ENCODE measurements around the gene ZFYVE26. TPM values are rescaled to one million over a fixed set of nuclear protein-coding genes. Genes with fewer than 3 reads are reported as not detected.

The ZFYVE26 gene
- total RNA-seq, 1 experiment from 2014 or later = 13.2 TPM

DNA sequence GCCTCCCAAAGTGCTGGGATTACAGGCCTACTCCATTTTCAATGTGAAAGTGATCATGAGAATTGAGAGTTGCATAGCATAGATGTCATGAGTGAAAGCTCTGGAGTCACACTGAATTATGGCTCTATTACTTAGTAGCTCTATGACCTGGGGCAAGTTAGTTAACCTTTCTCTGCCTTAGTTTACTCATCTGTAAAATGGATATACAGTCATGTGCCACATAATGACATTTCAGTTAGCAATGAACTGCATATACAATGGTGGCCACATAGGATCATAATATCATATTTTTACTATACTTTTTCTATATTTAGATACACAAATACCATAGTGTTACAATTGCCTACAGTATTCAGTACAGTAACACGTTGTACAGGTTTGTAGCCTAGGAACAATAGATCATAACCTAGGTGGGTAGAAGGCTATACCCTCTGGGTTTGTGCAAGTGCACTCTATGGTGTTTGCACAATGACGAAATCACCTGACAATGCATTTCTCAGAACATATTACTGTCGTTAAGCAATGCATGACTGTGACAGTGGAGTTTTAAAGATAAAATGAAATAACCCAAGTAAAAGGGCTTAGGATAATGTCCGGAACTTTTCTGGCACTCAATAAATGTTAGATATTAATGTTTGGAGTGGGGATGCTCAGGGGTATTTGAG, 53.1 kb downstream of the ZFYVE26 start (continued):
- TF ChIP-seq RAD21 (IDR thresholded peaks at IDR 0.05; ENCODE audit: low read depth) (no peak), YY1 (IDR thresholded peaks at IDR 0.05; ENCODE audit: extremely low read depth, insufficient replicate concordance, low read depth, low read length) (no peak), ZFX (IDR thresholded peaks at IDR 0.05) (no peak), POLR2A (IDR thresholded peaks at IDR 0.05; ENCODE audit: borderline replicate concordance, extremely low read depth, insufficient read depth, insufficient read length) (no peak), SP1 (IDR thresholded peaks at IDR 0.05; ENCODE audit: low read depth) (no peak)

DNA sequence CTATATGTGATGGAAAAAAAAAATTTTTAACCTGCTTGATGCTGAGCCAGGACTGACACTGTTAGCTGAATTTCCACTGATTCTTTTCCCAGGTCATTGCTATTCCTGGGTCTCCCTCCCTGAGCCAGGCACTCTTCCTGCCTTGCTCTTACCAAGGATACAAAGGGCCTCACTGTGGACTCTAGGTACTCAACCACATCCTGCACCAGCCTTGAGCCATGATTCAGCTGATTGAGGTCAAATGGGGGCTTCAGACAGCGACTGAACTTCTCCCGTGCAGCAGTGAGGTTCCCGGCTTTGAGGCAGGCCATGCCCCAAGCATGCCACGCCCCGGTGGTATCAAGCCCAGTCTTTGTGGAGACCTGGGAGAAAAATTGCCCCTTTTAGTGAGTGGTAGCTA, 54.3 kb downstream of the ZFYVE26 start:
- no TSS peak for BruUV-seq (replicated peaks)
- no peak overlapping the region for H3K4me3 ChIP-seq (replicated peaks in 1 of 2; ENCODE audit: low read depth in 1 of 2, low read length in 2 of 2)
- H3K36me3 ChIP-seq (ENCODE audit: control insufficient read depth in 1 of 2, insufficient read depth in 2 of 2, low read length in 2 of 2) = no peaks in the 10 kb centered on the region
- ChIA-PET CTCF (no interaction called here), POLR2A (no interaction called here), RAD21 (ENCODE audit: low non-redundant PET in 1 of 2, low total read pairs in 2 of 2, uncharacterized antibody in 2 of 2, unreplicated experiment in 2 of 2) (no interaction called here)
- H3K9ac ChIP-seq (ENCODE audit: low read length) = no peak overlapping the region
- no peaks in the 10 kb centered on the region for H3K4me1 ChIP-seq (ENCODE audit: control insufficient read depth in 1 of 2, insufficient read depth in 2 of 2, low read length in 2 of 2)
- H3K9me2 ChIP-seq (ENCODE audit: insufficient read depth) = no peaks in the 10 kb centered on the region
- H4K20me1 ChIP-seq (ENCODE audit: insufficient read depth) = no peaks in the 10 kb centered on the region
- DNase-seq (ENCODE audit: low read depth, low spot score) (no peak), ATAC-seq (no peak)
- H2AFZ ChIP-seq (ENCODE audit: low read depth, low read length, poor library complexity, severe bottlenecking) = no peak overlapping the region
- H3K27ac ChIP-seq (ENCODE audit: low read depth, low read length) = no peak overlapping the region
- intact Hi-C loops (cut with micrococcal nuclease) = no loop called here
- no peaks in the 10 kb centered on the region for H3K79me2 ChIP-seq (ENCODE audit: insufficient read depth, low read length)
- no peak for TF ChIP-seq RAD21 (IDR thresholded peaks at IDR 0.05; ENCODE audit: low read depth)
- no peak for TF ChIP-seq ELF1 (IDR thresholded peaks at IDR 0.05; ENCODE audit: borderline replicate concordance, low read depth)
- TF ChIP-seq, protein P1, sequence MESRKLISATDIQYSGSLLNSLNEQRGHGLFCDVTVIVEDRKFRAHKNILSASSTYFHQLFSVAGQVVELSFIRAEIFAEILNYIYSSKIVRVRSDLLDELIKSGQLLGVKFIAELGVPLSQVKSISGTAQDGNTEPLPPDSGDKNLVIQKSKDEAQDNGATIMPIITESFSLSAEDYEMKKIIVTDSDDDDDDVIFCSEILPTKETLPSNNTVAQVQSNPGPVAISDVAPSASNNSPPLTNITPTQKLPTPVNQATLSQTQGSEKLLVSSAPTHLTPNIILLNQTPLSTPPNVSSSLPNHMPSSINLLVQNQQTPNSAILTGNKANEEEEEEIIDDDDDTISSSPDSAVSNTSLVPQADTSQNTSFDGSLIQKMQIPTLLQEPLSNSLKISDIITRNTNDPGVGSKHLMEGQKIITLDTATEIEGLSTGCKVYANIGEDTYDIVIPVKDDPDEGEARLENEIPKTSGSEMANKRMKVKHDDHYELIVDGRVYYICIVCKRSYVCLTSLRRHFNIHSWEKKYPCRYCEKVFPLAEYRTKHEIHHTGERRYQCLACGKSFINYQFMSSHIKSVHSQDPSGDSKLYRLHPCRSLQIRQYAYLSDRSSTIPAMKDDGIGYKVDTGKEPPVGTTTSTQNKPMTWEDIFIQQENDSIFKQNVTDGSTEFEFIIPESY (IDR thresholded peaks at IDR 0.05; ENCODE audit: extremely low read depth, insufficient replicate concordance, low read length) = no peak
- no peak for TF ChIP-seq SRF (IDR thresholded peaks at IDR 0.05; ENCODE audit: low read depth)
- no peak for TF ChIP-seq JUND (IDR thresholded peaks at IDR 0.05)
- TF ChIP-seq POLR2AphosphoS5 (IDR thresholded peaks at IDR 0.05; ENCODE audit: low read depth, low read length) = no peak
- TF ChIP-seq CBX3 (IDR thresholded peaks at IDR 0.05; ENCODE audit: low read depth) = no peak
- no peaks in the 10 kb centered on the region for H3K27me3 ChIP-seq (ENCODE audit: insufficient read depth, low read length)
- H3K9me3 ChIP-seq (ENCODE audit: control insufficient read depth in 1 of 2, insufficient read depth in 1 of 2, low read depth in 1 of 2, low read length in 2 of 2) = no peaks in the 10 kb centered on the region
- H3K4me2 ChIP-seq (ENCODE audit: low read length) = no peak overlapping the region
